Left ventricle myocardium inferior (tissue), 1 donor: Measurements from ENCODE around the gene ZNF609. TPM values are rescaled to one million over a fixed set of nuclear protein-coding genes. Genes with fewer than 3 reads are reported as not detected.
A peak's percentile ranks its signal among the peaks of the same experiment; 100 is the strongest.

Experiments used
- DNase-seq: peaks from one replicate; pipeline ENCODE4 v3.0.0-alpha.2; 2020
- H3K27ac ChIP-seq: fragments of 200-600 bp; replicated peaks from 2 replicates; pipeline ENCODE4 v1.8.0; 2021
- H3K27me3 ChIP-seq: fragments of 200-600 bp; 2 replicates; pipeline ENCODE4 v1.8.0; 2021; ENCODE audit warnings: low read depth
- H3K36me3 ChIP-seq: fragments of 200-600 bp; 2 replicates; pipeline ENCODE4 v1.8.0; 2021
- H3K4me1 ChIP-seq: fragments of 200-600 bp; 2 replicates; pipeline ENCODE4 v1.8.0; 2021
- H3K4me3 ChIP-seq: fragments of 200-600 bp; 2 replicates; pipeline ENCODE4 v1.8.0; 2021; ENCODE audit warnings: mild to moderate bottlenecking, moderate library complexity
- H3K9me3 ChIP-seq: fragments of 200-600 bp; replicated peaks from 2 replicates; pipeline ENCODE4 v1.8.0; 2021
- CTCF ChIP-seq: fragments of 200-600 bp; IDR thresholded peaks from 2 replicates; pipeline ENCODE4 v1.8.0; 2021; ENCODE audit warnings: antibody characterized with exemption, mild to moderate bottlenecking, borderline replicate concordance
- intact Hi-C: fragments of 100-400 bp; cut with micrococcal nuclease; formaldehyde crosslinking; loops from one replicate; pipeline ENCODE4 v1.11.0; 2022
- total RNA-seq: library from RNA; stranded (reverse); fragmentation: NEBNext Ultra II Directional; extraction: Animal tissue kit (Norgen Biotek cat#: 25700); gene quantifications from one replicate; pipeline ENCODE4 v1.2.1, GENCODE V29; 2021
- donor health status: DM: no; HTN: yes; CAD: no; lungs with severe emphysema.

Gene ZNF609
- total RNA-seq, 1 donor from 2014 or later: 14.7 TPM

- H3K36me3 ChIP-seq: no peaks in the 10 kb centered on the region
- H3K4me3 ChIP-seq: no peak overlapping the region
- H3K27me3 ChIP-seq: no peaks in the 10 kb centered on the region
- H3K9me3 ChIP-seq: no peaks in the 10 kb centered on the region
- H3K4me1 ChIP-seq: peaks cover 74% of the 10 kb centered on the region
- no peak for DNase-seq
- H3K27ac ChIP-seq: peak overlapping the region; percentile 21
- intact Hi-C loops: no loop called here
- no peak for TF ChIP-seq CTCF
Measured at GRCh38 chr15:64464276-64465005, 4.1 kb downstream of the ZNF609 start.

- no peak for DNase-seq
- Histone ChIP-seq H3K36me3 (peaks cover 3% of the 10 kb centered on the region), H3K27ac (no peak overlapping the region), H3K4me1 (peaks cover 63% of the 10 kb centered on the region), H3K9me3 (no peaks in the 10 kb centered on the region), H3K27me3 (no peaks in the 10 kb centered on the region), H3K4me3 (no peak overlapping the region)
- intact Hi-C loops: no loop called here
- TF ChIP-seq CTCF: no peak
Measured at GRCh38 chr15:64466408-64467141, 6.2 kb downstream of the ZNF609 start.

- Histone ChIP-seq H3K36me3 (peaks cover 3% of the 10 kb centered on the region), H3K4me3 (no peak overlapping the region), H3K4me1 (peaks cover 14% of the 10 kb centered on the region), H3K9me3 (no peaks in the 10 kb centered on the region), H3K27ac (no peak overlapping the region), H3K27me3 (no peaks in the 10 kb centered on the region)
- TF ChIP-seq CTCF: no peak
- no peak for DNase-seq
- intact Hi-C loops: no loop called here
Measured at GRCh38 chr15:64472161-64472560, 11.8 kb downstream of the ZNF609 start.

GRCh38 chr15:64474846-64475245 is 14.5 kb downstream of the ZNF609 start:
- Histone ChIP-seq H3K4me1 (peaks cover 4% of the 10 kb centered on the region), H3K27me3 (no peaks in the 10 kb centered on the region), H3K4me3 (no peak overlapping the region), H3K27ac (no peak overlapping the region), H3K36me3 (peaks cover 3% of the 10 kb centered on the region), H3K9me3 (no peaks in the 10 kb centered on the region)
- intact Hi-C loops: no loop called here
- TF ChIP-seq CTCF: no peak
- no peak for DNase-seq

GRCh38 chr15:64476550-64476949 is 16.2 kb downstream of the ZNF609 start:
- TF ChIP-seq CTCF: no peak
- no peak for DNase-seq
- intact Hi-C loops: no loop called here
- H3K36me3 ChIP-seq: no peaks in the 10 kb centered on the region
- H3K9me3 ChIP-seq: no peaks in the 10 kb centered on the region
- H3K4me3 ChIP-seq: no peak overlapping the region
- H3K27me3 ChIP-seq: no peaks in the 10 kb centered on the region
- H3K4me1 ChIP-seq: peaks cover 4% of the 10 kb centered on the region
- H3K27ac ChIP-seq: no peak overlapping the region
